Effector memory CD8-positive, alpha-beta T cell (primary cell): ENCODE data around the gene ZBTB45.
"Not testable (repeated sequence)": the region's sequence is repeated elsewhere in the genome, so short reads cannot be mapped to it uniquely, and the experiment has no call there.

Experiments used
- ATAC-seq: fragments of 150-1000 bp; cut with Tn5 transposase; replicated peaks from 2 replicates; pipeline ENCODE4 v1.10.0; 2021; ENCODE audit warnings: mild to moderate bottlenecking, moderate library complexity
- DNase-seq, 3 experiments: peaks; one replicate each; pipeline ENCODE4 v3.0.0; 2021
- H3K27ac Mint-ChIP-seq, 2 donors: one replicate each; pipeline ENCODE4 v1.8.0; 2022; ENCODE audit warnings: mild to moderate bottlenecking in 2 of 2, mixed read lengths in 2 of 2, moderate library complexity in 2 of 2
- H3K27me3 Mint-ChIP-seq, 2 donors: one replicate each; pipeline ENCODE4 v1.8.0; 2022; ENCODE audit warnings: mixed read lengths in 2 of 2
- H3K36me3 Mint-ChIP-seq: one replicate; pipeline ENCODE4 v1.8.0; 2022; ENCODE audit warnings: mild to moderate bottlenecking, moderate library complexity, mixed read lengths; ENCODE audit not compliant: insufficient read depth
- H3K4me1 Mint-ChIP-seq, 2 donors: one replicate each; pipeline ENCODE4 v1.8.0; 2022; ENCODE audit warnings: low read depth in 2 of 2, mixed read lengths in 2 of 2
- H3K4me3 Mint-ChIP-seq, 2 donors: one replicate each; pipeline ENCODE4 v1.8.0; 2022; ENCODE audit warnings: mild to moderate bottlenecking in 2 of 2, mixed read lengths in 2 of 2, moderate library complexity in 2 of 2
- H3K9me3 Mint-ChIP-seq, 2 donors: one replicate each; pipeline ENCODE4 v1.8.0; 2022; ENCODE audit warnings: mixed read lengths in 2 of 2

Gene ZBTB45

GRCh38 chr19:58516246-58516836 lies 3.3 kb downstream of the ZBTB45 start:
- Mint-ChIP-seq H3K4me1 (peaks cover 40 to 43% of the 10 kb centered on the region in 2 donors), H3K4me3 (peak overlapping the region in 1 of 2 donors; percentile 64), H3K36me3 (peaks cover 33% of the 10 kb centered on the region), H3K9me3 (no peaks in the 10 kb centered on the region), H3K27me3 (no peaks in the 10 kb centered on the region), H3K27ac (peak overlapping the region in 1 of 2 donors; percentile 84)
- DNase-seq: no peak
- ATAC-seq: no peak

GRCh38 chr19:58515259-58515658 lies 4.4 kb downstream of the ZBTB45 start:
- Mint-ChIP-seq H3K36me3 (peaks cover 25% of the 10 kb centered on the region), H3K4me1 (peaks cover 39 to 41% of the 10 kb centered on the region in 2 donors), H3K27me3 (no peaks in the 10 kb centered on the region), H3K4me3 (peak overlapping the region; percentile 37 to 64), H3K9me3 (no peaks in the 10 kb centered on the region), H3K27ac (peak overlapping the region in 1 of 2 donors; percentile 84)
- ATAC-seq: no peak
- no peak for DNase-seq

- ATAC-seq: no peak
- no peaks in the 10 kb centered on the region for H3K9me3 Mint-ChIP-seq
- peaks cover 18% of the 10 kb centered on the region for H3K36me3 Mint-ChIP-seq
Observed at GRCh38 chr19:58514564-58515022, 5.0 kb downstream of the ZBTB45 start.

GRCh38 chr19:58513694-58514563 lies 5.7 kb downstream of the ZBTB45 start:
- ATAC-seq (peak; percentile 94), DNase-seq (peak; percentile 91 to 94 (median 94))
- Mint-ChIP-seq H3K4me1 (peaks cover 25 to 28% of the 10 kb centered on the region in 2 donors), H3K9me3 (no peaks in the 10 kb centered on the region), H3K4me3 (peak overlapping the region; percentile 74 to 79), H3K27me3 (no peaks in the 10 kb centered on the region), H3K27ac (peak overlapping the region; percentile 66 to 91), H3K36me3 (peaks cover 13% of the 10 kb centered on the region)

More at GRCh38 chr19:58514564-58515022, 5.0 kb downstream of the ZBTB45 start:
- Mint-ChIP-seq H3K27me3 (no peaks in the 10 kb centered on the region), H3K4me1 (peaks cover 32 to 35% of the 10 kb centered on the region in 2 donors), H3K4me3 (peak overlapping the region; percentile 74 to 79), H3K27ac (peak overlapping the region; percentile 66 to 91)
- no peak for DNase-seq

- Mint-ChIP-seq H3K36me3 (peaks cover 13% of the 10 kb centered on the region), H3K27me3 (no peaks in the 10 kb centered on the region), H3K9me3 (no peaks in the 10 kb centered on the region), H3K27ac (peak overlapping the region; percentile 66 to 68), H3K4me3 (peak overlapping the region; percentile 74 to 79), H3K4me1 (peaks cover 19 to 23% of the 10 kb centered on the region in 2 donors)
- DNase-seq: no peak
- no peak for ATAC-seq
Observed at GRCh38 chr19:58513213-58513693, 6.4 kb downstream of the ZBTB45 start.

- H3K27ac Mint-ChIP-seq: peak within 1 kb of the TSS in 1 of 2 donors; percentile 66
- no peak within 1 kb of the TSS for H3K4me3 Mint-ChIP-seq
- peaks cover 15 to 19% of the 10 kb centered on the region in 2 donors for H3K4me1 Mint-ChIP-seq
- ATAC-seq (no peak), DNase-seq (no peak)
- H3K27me3 Mint-ChIP-seq: no peaks in the 10 kb centered on the region
- H3K9me3 Mint-ChIP-seq: peaks cover 0 to 2% of the 10 kb centered on the region in 2 donors
- H3K36me3 Mint-ChIP-seq: peaks cover 9% of the 10 kb centered on the region
Observed at GRCh38 chr19:58511353-58512208, 8.0 kb downstream of the ZBTB45 start, which contains the start of gene SLC27A5. TSS of gene SLC27A5 (minus strand) at chr19:58511992. CDS start at chr19:58511955, 37 bp downstream.

GRCh38 chr19:58510084-58510862 lies 9.3 kb downstream of the ZBTB45 start:
- H3K36me3 Mint-ChIP-seq: peaks cover 7% of the 10 kb centered on the region
- no peak overlapping the region for H3K4me3 Mint-ChIP-seq
- H3K27me3 Mint-ChIP-seq: no peaks in the 10 kb centered on the region
- H3K9me3 Mint-ChIP-seq: peaks cover 0 to 2% of the 10 kb centered on the region in 2 donors
- H3K4me1 Mint-ChIP-seq: peaks cover 6 to 8% of the 10 kb centered on the region in 2 donors
- no peak overlapping the region for H3K27ac Mint-ChIP-seq
- no peak for ATAC-seq
- DNase-seq: no peak

- H3K4me1 Mint-ChIP-seq: peaks cover 5 to 7% of the 10 kb centered on the region in 2 donors
- no peaks in the 10 kb centered on the region for H3K27me3 Mint-ChIP-seq
- H3K9me3 Mint-ChIP-seq: peaks cover 0 to 2% of the 10 kb centered on the region in 2 donors
- H3K4me3 Mint-ChIP-seq: no peak overlapping the region
- H3K27ac Mint-ChIP-seq: no peak overlapping the region
- peaks cover 3% of the 10 kb centered on the region for H3K36me3 Mint-ChIP-seq
- no peak for ATAC-seq
- DNase-seq: no peak
Observed at GRCh38 chr19:58509731-58510083, 9.9 kb downstream of the ZBTB45 start.

GRCh38 chr19:58507602-58508223 lies 11.9 kb downstream of the ZBTB45 start:
- not testable (repeated sequence) for ATAC-seq, H3K27ac Mint-ChIP-seq, H3K4me3 Mint-ChIP-seq, H3K4me1 Mint-ChIP-seq, H3K27me3 Mint-ChIP-seq, DNase-seq, H3K9me3 Mint-ChIP-seq, H3K36me3 Mint-ChIP-seq

GRCh38 chr19:58500242-58500641 lies 19.4 kb downstream of the ZBTB45 start:
- H3K4me1 Mint-ChIP-seq: peaks cover 14 to 20% of the 10 kb centered on the region in 2 donors
- no peak overlapping the region for H3K4me3 Mint-ChIP-seq
- H3K27ac Mint-ChIP-seq: peak overlapping the region in 1 of 2 donors; percentile 91

GRCh38 chr19:58499021-58499927 lies 20.3 kb downstream of the ZBTB45 start:
- Mint-ChIP-seq H3K4me3 (peak overlapping the region; percentile 80 to 89), H3K9me3 (peaks cover 4 to 8% of the 10 kb centered on the region in 2 donors), H3K27me3 (no peaks in the 10 kb centered on the region), H3K27ac (peak overlapping the region; percentile 91), H3K36me3 (peaks cover 9% of the 10 kb centered on the region), H3K4me1 (peaks cover 14 to 20% of the 10 kb centered on the region in 2 donors)
- DNase-seq (peak; percentile 85 to 91 (median 86)), ATAC-seq (peak; percentile 88)

More at GRCh38 chr19:58500242-58500641, 19.4 kb downstream of the ZBTB45 start:
- H3K27me3 Mint-ChIP-seq: no peaks in the 10 kb centered on the region
- peaks cover 9% of the 10 kb centered on the region for H3K36me3 Mint-ChIP-seq
- ATAC-seq (no peak), DNase-seq (no peak)
- peaks cover 4 to 8% of the 10 kb centered on the region in 2 donors for H3K9me3 Mint-ChIP-seq
